Measurements from ENCODE around the gene ACTRT2.

GRCh38 chr1:3011631-3012455, 9.4 kb upstream of the ACTRT2 start:
- TF ChIP-seq POLR2A (IDR thresholded peaks at IDR 0.05) (no peak), CTCF (IDR thresholded peaks at IDR 0.05) (no peak)

Data from Peyer's patch (tissue), 4 donors.